Mesendoderm (in vitro differentiated cells): Measurements from ENCODE around the gene ST8SIA6. TPM values are rescaled to one million over a fixed set of nuclear protein-coding genes. Genes with fewer than 3 reads are reported as not detected.
"Not testable (repeated sequence)": the region's sequence is repeated elsewhere in the genome, so short reads cannot be mapped to it uniquely, and the experiment has no call there.

Experiments
- DNase-seq: peaks from one replicate; pipeline ENCODE4 v3.0.0; 2013
- H2AK5ac ChIP-seq: 2 replicates; pipeline ENCODE4 v1.6.1; 2013; ENCODE audit warnings: low read length, inconsistent platforms
- H2BK120ac ChIP-seq: 2 replicates; pipeline ENCODE4 v1.6.1; 2013; ENCODE audit warnings: low read depth, mild to moderate bottlenecking, low read length, moderate library complexity, mixed read lengths
- H2BK15ac ChIP-seq: replicated peaks from 2 replicates; pipeline ENCODE4 v1.6.1; 2013; ENCODE audit warnings: low read depth, mild to moderate bottlenecking, moderate library complexity
- H2BK5ac ChIP-seq: 2 replicates; pipeline ENCODE4 v1.6.1; 2013; ENCODE audit warnings: low read length, inconsistent platforms
- H3K18ac ChIP-seq: 2 replicates; pipeline ENCODE4 v1.6.1; 2013; ENCODE audit warnings: mild to moderate bottlenecking, low read length, mixed read lengths
- H3K23ac ChIP-seq: one replicate; pipeline ENCODE4 v1.6.1; 2013; ENCODE audit warnings: low read length
- H3K27ac ChIP-seq: 2 replicates; pipeline ENCODE4 v1.5.1; 2013; ENCODE audit warnings: low read depth, mild to moderate bottlenecking, inconsistent platforms, low read length, moderate library complexity
- H3K27me3 ChIP-seq: 2 replicates; pipeline ENCODE4 v1.6.1; 2013; ENCODE audit warnings: low read length, control low read depth, mild to moderate bottlenecking, inconsistent platforms; ENCODE audit not compliant: insufficient read depth, poor library complexity
- H3K36me3 ChIP-seq: 2 replicates; pipeline ENCODE4 v1.6.1; 2013; ENCODE audit warnings: low read length, inconsistent platforms; ENCODE audit not compliant: control insufficient read depth, insufficient read depth
- H3K4ac ChIP-seq: one replicate; pipeline ENCODE4 v1.6.1; 2013; ENCODE audit warnings: low read depth, mild to moderate bottlenecking, low read length, moderate library complexity
- H3K4me1 ChIP-seq: 2 replicates; pipeline ENCODE4 v1.6.1; 2013; ENCODE audit warnings: low read depth, low read length, inconsistent platforms; ENCODE audit not compliant: control insufficient read depth
- H3K4me2 ChIP-seq: 2 replicates; pipeline ENCODE4 v1.6.1; 2013; ENCODE audit warnings: low read length
- H3K4me3 ChIP-seq: 2 replicates; pipeline ENCODE4 v1.5.1; 2013; ENCODE audit warnings: mild to moderate bottlenecking, low read length
- H3K56ac ChIP-seq: one replicate; pipeline ENCODE4 v1.6.1; 2013; ENCODE audit warnings: low read length
- H3K79me1 ChIP-seq: 2 replicates; pipeline ENCODE4 v1.6.1; 2013; ENCODE audit warnings: low read length, inconsistent platforms
- H3K79me2 ChIP-seq: 2 replicates; pipeline ENCODE4 v1.6.1; 2013; ENCODE audit warnings: mild to moderate bottlenecking, low read length; ENCODE audit not compliant: control insufficient read depth, insufficient read depth
- H3K9ac ChIP-seq: 2 replicates; pipeline ENCODE4 v1.6.1; 2013; ENCODE audit warnings: low read length, inconsistent platforms
- H4K5ac ChIP-seq: one replicate; pipeline ENCODE4 v1.6.1; 2013; ENCODE audit warnings: low read length
- H4K8ac ChIP-seq: one replicate; pipeline ENCODE4 v1.6.1; 2013; ENCODE audit warnings: low read depth, mild to moderate bottlenecking, control low read depth, low read length, moderate library complexity
- whole genome bisulfite sequencing: extraction: QIAGEN DNeasy Blood & Tissue Kit; methylation state at CpG from one replicate; pipeline ENCODE4 v1.1.7; 2013; ENCODE audit warnings: low lambda C conversion rate, missing lambda C conversion rate; ENCODE audit not compliant: insufficient coverage; ENCODE audit errors: extremely low coverage; 5-methylcytosine and 5-hydroxymethylcytosine counted together
- polyA plus RNA-seq, 2 experiments: library from polyadenylated mRNA; stranded (reverse); fragments of 200-250 nt; gene quantifications; one replicate each; pipeline ENCODE4 v1.2.3, GENCODE V29; 2013

The ST8SIA6 gene
- polyA plus RNA-seq (2013, experiment 1 of 2) = 1.5 TPM
- polyA plus RNA-seq (2013, experiment 2 of 2) = 1.6 TPM

DNA sequence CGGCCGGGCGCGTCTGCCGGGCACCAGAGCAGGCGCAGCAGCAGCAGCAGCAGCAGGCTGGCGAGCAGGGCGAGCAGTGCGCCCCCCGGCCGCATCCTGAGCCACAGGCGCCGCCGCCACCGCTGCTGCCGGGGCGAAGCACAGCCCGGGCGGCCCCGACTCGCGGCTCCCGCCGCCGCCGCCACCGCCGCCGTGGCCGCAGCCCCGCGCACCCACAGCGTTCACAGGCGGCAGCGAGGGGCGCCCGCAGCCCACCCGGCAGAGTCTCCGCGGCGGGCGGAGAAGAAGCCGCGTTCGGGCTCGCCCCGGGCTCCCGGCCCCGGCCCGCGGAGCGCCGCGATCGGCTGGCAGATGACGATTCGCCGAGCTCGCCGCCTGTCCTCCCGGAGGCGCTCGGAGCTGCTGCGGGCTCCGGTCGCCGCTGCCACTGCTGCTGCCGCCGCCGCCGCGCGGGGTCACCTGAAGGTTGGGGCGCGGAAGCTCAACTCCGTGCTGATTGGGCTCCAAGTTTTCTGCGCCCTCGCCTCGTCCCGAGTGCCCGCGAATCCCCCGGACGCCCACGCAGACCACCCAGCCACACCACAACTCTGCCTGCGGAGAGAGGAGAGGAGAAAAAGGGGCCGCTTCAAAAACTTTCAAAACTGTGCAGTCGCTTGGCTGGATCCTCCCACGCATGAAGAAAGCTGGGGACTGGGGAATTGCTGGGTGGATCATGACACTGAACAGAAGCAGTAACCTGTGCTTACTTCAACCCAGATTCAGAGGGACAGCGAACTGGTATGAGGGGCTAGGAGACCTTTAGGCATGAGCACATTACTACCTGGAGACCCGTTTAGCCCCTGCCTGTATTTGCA is at the start of gene ST8SIA6:
Gene ST8SIA6, minus strand, starts transcription at position 435 of the 854 bp plus-strand sequence. Its CDS starts 340 bp downstream, at position 95.
- WGBS = no CpG with 5 or more reads among the region's 91 CpGs
- Histone ChIP-seq H3K27ac (no peak within 1 kb of the TSS), H2AK5ac (no peak within 1 kb of the TSS)

DNA sequence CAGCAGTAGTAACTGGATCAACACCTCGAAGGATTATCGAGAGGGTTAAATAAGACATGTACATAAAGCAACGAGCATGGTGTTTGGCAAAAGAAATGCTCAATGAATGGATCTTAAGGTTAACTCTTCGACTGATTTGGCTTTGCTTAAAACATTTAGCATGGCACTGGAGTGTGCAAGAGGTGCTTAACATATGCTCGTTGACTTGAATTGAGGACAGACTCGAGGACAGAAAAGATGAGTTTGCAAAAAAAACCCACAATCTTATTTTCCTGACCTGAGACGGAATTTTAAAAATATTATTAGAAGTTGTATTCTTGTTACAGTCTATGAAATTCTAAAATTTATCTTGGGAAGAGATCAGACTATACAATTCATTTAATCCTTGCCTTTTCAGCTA is 49.4 kb upstream of the ST8SIA6 start:
- no peaks in the 10 kb centered on the region for H3K79me1 ChIP-seq
- H4K8ac ChIP-seq = no peak overlapping the region
- H2BK120ac ChIP-seq = no peak overlapping the region
- no peak overlapping the region for H3K27ac ChIP-seq
- no peak overlapping the region for H3K56ac ChIP-seq
- no peak for DNase-seq
- no peak overlapping the region for H2AK5ac ChIP-seq
- H3K4ac ChIP-seq = no peak overlapping the region
- no peak overlapping the region for H4K5ac ChIP-seq
- no peak overlapping the region for H2BK5ac ChIP-seq
- H3K9ac ChIP-seq = no peak overlapping the region
- no peak overlapping the region for H3K18ac ChIP-seq
- H3K27me3 ChIP-seq = no peaks in the 10 kb centered on the region
- H2BK15ac ChIP-seq = no peak overlapping the region
- no peak overlapping the region for H3K4me3 ChIP-seq
- H3K23ac ChIP-seq = no peak overlapping the region
- H3K36me3 ChIP-seq = no peaks in the 10 kb centered on the region
- no CpG with 5 or more reads among the region's 7 CpGs for WGBS
- no peaks in the 10 kb centered on the region for H3K79me2 ChIP-seq
- no peaks in the 10 kb centered on the region for H3K4me1 ChIP-seq
- no peak overlapping the region for H3K4me2 ChIP-seq

More for the DNA sequence above, at the start of gene ST8SIA6:
- Histone ChIP-seq H3K79me1 (no peaks in the 10 kb centered on the region), H2BK5ac (no peak within 1 kb of the TSS), H3K4me1 (peaks cover 4% of the 10 kb centered on the region), H3K23ac (peak within 1 kb of the TSS; percentile 75), H3K9ac (peak within 1 kb of the TSS; percentile 66), H4K8ac (no peak within 1 kb of the TSS), H3K79me2 (no peaks in the 10 kb centered on the region), H3K4me2 (peak within 1 kb of the TSS; percentile 72), H3K4me3 (peak within 1 kb of the TSS; percentile 46), H3K36me3 (no peaks in the 10 kb centered on the region), H2BK120ac (no peak within 1 kb of the TSS), H3K27me3 (peaks cover 2% of the 10 kb centered on the region), H2BK15ac (no peak within 1 kb of the TSS), H3K4ac (peak within 1 kb of the TSS; percentile 17), H3K18ac (peak within 1 kb of the TSS; percentile 81), H4K5ac (no peak within 1 kb of the TSS), H3K56ac (peak within 1 kb of the TSS; percentile 84)
- peak; percentile 58 for DNase-seq

GRCh38 chr10:17502814-17503213 is 48.4 kb upstream of the ST8SIA6 start:
- no peaks in the 10 kb centered on the region for H3K79me1 ChIP-seq
- no peaks in the 10 kb centered on the region for H3K4me1 ChIP-seq
- H3K56ac ChIP-seq = no peak overlapping the region
- no peak overlapping the region for H2BK5ac ChIP-seq
- no peaks in the 10 kb centered on the region for H3K27me3 ChIP-seq
- DNase-seq = no peak
- no peak overlapping the region for H4K5ac ChIP-seq
- no peak overlapping the region for H3K4ac ChIP-seq
- no peaks in the 10 kb centered on the region for H3K79me2 ChIP-seq
- H3K4me3 ChIP-seq = no peak overlapping the region
- H2AK5ac ChIP-seq = no peak overlapping the region
- H3K4me2 ChIP-seq = no peak overlapping the region
- no peak overlapping the region for H2BK15ac ChIP-seq
- no peak overlapping the region for H2BK120ac ChIP-seq
- H4K8ac ChIP-seq = no peak overlapping the region
- no peak overlapping the region for H3K18ac ChIP-seq
- no peak overlapping the region for H3K9ac ChIP-seq
- H3K27ac ChIP-seq = no peak overlapping the region
- WGBS = no CpG with 5 or more reads among the region's 2 CpGs
- no peak overlapping the region for H3K23ac ChIP-seq
- no peaks in the 10 kb centered on the region for H3K36me3 ChIP-seq

GRCh38 chr10:17499014-17499413 is 44.6 kb upstream of the ST8SIA6 start:
- H3K23ac ChIP-seq, H3K36me3 ChIP-seq, H2BK120ac ChIP-seq, H3K4me3 ChIP-seq, H3K4me2 ChIP-seq, DNase-seq, H3K4me1 ChIP-seq, H3K79me2 ChIP-seq, H3K18ac ChIP-seq, H2AK5ac ChIP-seq, H2BK15ac ChIP-seq, H3K9ac ChIP-seq, H3K4ac ChIP-seq, H3K79me1 ChIP-seq, H3K27me3 ChIP-seq, H4K8ac ChIP-seq, H4K5ac ChIP-seq, H3K56ac ChIP-seq, H2BK5ac ChIP-seq, H3K27ac ChIP-seq: not testable (repeated sequence)
- WGBS = no CpG with 5 or more reads among the region's 5 CpGs

DNA sequence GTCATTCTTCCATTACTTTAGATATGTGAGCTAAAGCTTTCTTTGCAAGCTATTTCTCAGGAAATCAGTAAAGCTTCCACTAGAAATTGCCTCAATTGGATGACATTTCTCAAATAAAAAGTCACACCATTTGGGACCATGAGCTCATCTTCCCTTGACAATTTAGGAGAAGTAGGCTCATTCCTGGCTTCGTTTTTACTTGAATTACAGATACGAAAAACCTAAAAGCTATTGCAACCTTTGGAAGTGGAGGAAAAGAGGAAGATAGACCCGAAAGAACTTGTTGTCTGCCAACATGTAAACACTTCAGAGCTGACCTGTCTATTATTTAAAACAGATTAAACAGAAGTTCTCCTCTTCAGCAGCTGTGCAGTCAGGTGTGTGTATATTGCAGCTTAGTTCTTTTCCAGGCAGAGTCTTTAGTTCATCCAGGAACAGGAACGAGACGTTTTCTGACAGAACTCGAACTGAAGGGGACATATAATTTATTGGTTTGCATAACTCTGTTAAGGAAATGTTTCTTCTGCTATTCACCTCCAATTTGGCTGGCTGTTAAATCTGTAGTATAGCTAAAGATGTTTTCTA is 43.1 kb upstream of the ST8SIA6 start:
- no peaks in the 10 kb centered on the region for H3K27me3 ChIP-seq
- no peak overlapping the region for H3K23ac ChIP-seq
- no peak overlapping the region for H2BK5ac ChIP-seq
- WGBS = no CpG with 5 or more reads among the region's 6 CpGs
- H3K56ac ChIP-seq = no peak overlapping the region
- H3K79me2 ChIP-seq = no peaks in the 10 kb centered on the region
- no peak overlapping the region for H3K4ac ChIP-seq
- H2AK5ac ChIP-seq = no peak overlapping the region
- H3K4me3 ChIP-seq = no peak overlapping the region
- no peak for DNase-seq
- H3K27ac ChIP-seq = no peak overlapping the region
- H3K79me1 ChIP-seq = no peaks in the 10 kb centered on the region
- H3K36me3 ChIP-seq = no peaks in the 10 kb centered on the region
- no peak overlapping the region for H3K18ac ChIP-seq
- H3K9ac ChIP-seq = no peak overlapping the region
- no peaks in the 10 kb centered on the region for H3K4me1 ChIP-seq
- H2BK120ac ChIP-seq = no peak overlapping the region
- no peak overlapping the region for H4K8ac ChIP-seq
- no peak overlapping the region for H2BK15ac ChIP-seq
- no peak overlapping the region for H4K5ac ChIP-seq
- no peak overlapping the region for H3K4me2 ChIP-seq
